Measurements from ENCODE around the gene RSPO1. TPM values are rescaled to one million over a fixed set of nuclear protein-coding genes. Genes with fewer than 3 reads are reported as not detected.

Gene RSPO1
- total and polyA plus RNA-seq, 8 donors = 0.09 to 0.46 (median 0.13) TPM; not detected in 3

GRCh38 chr1:37612186-37612585 lies 22.5 kb downstream of the RSPO1 start:
- no peak for FAIRE-seq

GRCh38 chr1:37609994-37610393 lies 24.7 kb downstream of the RSPO1 start:
- H3K4me1 ChIP-seq = no peaks in the 10 kb centered on the region
- H3K4me3 ChIP-seq = no peak overlapping the region
- no peak for FAIRE-seq
- ATAC-seq = no peak
- no peaks in the 10 kb centered on the region for H3K36me3 ChIP-seq
- TF ChIP-seq CTCF (IDR thresholded peaks at IDR 0.05) = no peak
- H3K27me3 ChIP-seq = no peaks in the 10 kb centered on the region
- H3K9me3 ChIP-seq = no peaks in the 10 kb centered on the region
- no peak for DNase-seq
- no peak overlapping the region for H3K27ac ChIP-seq
- 56 to 63% methylated on average over 2 of the region's 2 CpGs for WGBS, 2 donors
- intact Hi-C loops (cut with DNase I) = no loop called here

More at GRCh38 chr1:37612186-37612585, 22.5 kb downstream of the RSPO1 start:
- Histone ChIP-seq H3K36me3 (no peaks in the 10 kb centered on the region), H3K4me1 (no peaks in the 10 kb centered on the region), H3K9me3 (no peaks in the 10 kb centered on the region), H3K27ac (no peak overlapping the region), H3K27me3 (no peaks in the 10 kb centered on the region), H3K4me3 (no peak overlapping the region)
- ATAC-seq (no peak), DNase-seq (no peak)
- TF ChIP-seq CTCF (IDR thresholded peaks at IDR 0.05) = no peak
- WGBS, 2 donors = 46 to 58% methylated on average over 4 of the region's 4 CpGs
- intact Hi-C loops (cut with DNase I) = no loop called here

GRCh38 chr1:37609002-37609401 lies 25.7 kb downstream of the RSPO1 start:
- 24 to 28% methylated on average over 2 of the region's 2 CpGs for WGBS, 2 donors
- Histone ChIP-seq H3K4me3 (no peak overlapping the region), H3K27ac (no peak overlapping the region), H3K27me3 (no peaks in the 10 kb centered on the region), H3K36me3 (no peaks in the 10 kb centered on the region), H3K9me3 (no peaks in the 10 kb centered on the region), H3K4me1 (no peaks in the 10 kb centered on the region)
- no peak for TF ChIP-seq CTCF (IDR thresholded peaks at IDR 0.05)
- ATAC-seq (no peak), FAIRE-seq (no peak), DNase-seq (no peak)
- intact Hi-C loops (cut with DNase I) = no loop called here

GRCh38 chr1:37606481-37607263 lies 28.0 kb downstream of the RSPO1 start:
- no peak for FAIRE-seq
- DNase-seq = no peak
- H3K9me3 ChIP-seq = no peaks in the 10 kb centered on the region
- no peak overlapping the region for H3K4me3 ChIP-seq
- no peaks in the 10 kb centered on the region for H3K36me3 ChIP-seq
- no peak for TF ChIP-seq CTCF (IDR thresholded peaks at IDR 0.05)
- intact Hi-C loops (cut with DNase I) = no loop called here
- no peaks in the 10 kb centered on the region for H3K4me1 ChIP-seq
- H3K27ac ChIP-seq = no peak overlapping the region
- 69 to 74% methylated on average over 15 of the region's 15 CpGs for WGBS, 2 donors
- ATAC-seq = peak in 1 of 4 donors; percentile 27
- no peaks in the 10 kb centered on the region for H3K27me3 ChIP-seq

- H3K27ac ChIP-seq = no peak overlapping the region
- intact Hi-C loops (cut with DNase I) = no loop called here
- no peak overlapping the region for H3K4me3 ChIP-seq
Measured at GRCh38 chr1:37605806-37606474, 28.8 kb downstream of the RSPO1 start.

More at GRCh38 chr1:37605806-37606474, 28.8 kb downstream of the RSPO1 start:
- Histone ChIP-seq H3K36me3 (no peaks in the 10 kb centered on the region), H3K9me3 (no peaks in the 10 kb centered on the region), H3K27me3 (no peaks in the 10 kb centered on the region), H3K4me1 (no peaks in the 10 kb centered on the region)
- no peak for TF ChIP-seq CTCF (IDR thresholded peaks at IDR 0.05)
- no peak for DNase-seq
- ATAC-seq = no peak
- 70 to 75% methylated on average over 9 of the region's 9 CpGs for WGBS, 2 donors
- no peak for FAIRE-seq

Data from pancreas (tissue), 10 donors.